Thyroid gland (tissue), 4 donors: Measurements from ENCODE around the gene QSOX2. TPM values are rescaled to one million over a fixed set of nuclear protein-coding genes. Genes with fewer than 3 reads are reported as not detected.
A peak's percentile ranks its signal among the peaks of the same experiment; 100 is the strongest.

Source experiments
- DNase-seq, 2 donors: peaks; one replicate each; pipeline ENCODE4 v3.0.0-alpha.2; 2019
- H3K27ac ChIP-seq, 3 donors: fragments of 200-600 bp; sonication (generic); 1 replicate in 2 of 3; 2 replicates in 1 of 3; pipeline ENCODE4 v1.5.1; 2016 to 2019; ENCODE audit warnings: mild to moderate bottlenecking in 1 of 3, moderate library complexity in 1 of 3
- H3K27me3 ChIP-seq: fragments of 200-600 bp; sonication (generic); one replicate; pipeline ENCODE4 v1.5.1; 2019
- H3K36me3 ChIP-seq, 2 donors: fragments of 200-600 bp; sonication (generic); one replicate each; pipeline ENCODE4 v1.5.1; 2016 to 2019
- H3K4me1 ChIP-seq, 2 donors: fragments of 200-600 bp; sonication (generic); one replicate each; pipeline ENCODE4 v1.5.1; 2017 to 2019
- H3K4me3 ChIP-seq, 3 donors: fragments of 200-600 bp; sonication (generic); replicated peaks in 1 of 3; 1 replicate in 2 of 3; 2 replicates in 1 of 3; pipeline ENCODE4 v1.5.1; 2016; ENCODE audit warnings: mild to moderate bottlenecking in 1 of 3
- H3K9me3 ChIP-seq: fragments of 200-600 bp; sonication (generic); one replicate; pipeline ENCODE4 v1.5.1; 2017
- POLR2A ChIP-seq, 2 donors: fragments of 450-650 bp; IDR thresholded peaks; one replicate each; pipeline ENCODE4 v1.6.1; 2017; ENCODE audit warnings: antibody characterized with exemption in 2 of 2, mild to moderate bottlenecking in 2 of 2, moderate library complexity in 1 of 2
- WGBS, 2 donors: methylation state at CpG; one replicate each; pipeline ENCODE4 v1.1.5; 2017; 5-methylcytosine and 5-hydroxymethylcytosine counted together
- intact Hi-C: fragments of 100-400 bp; cut with DNase I; formaldehyde crosslinking; loops from one replicate; pipeline ENCODE4 v1.15.1; 2023
- total RNA-seq, 4 donors: library from RNA; depleted of rRNA; stranded (reverse); fragments of >200 nt; gene quantifications; one replicate each; pipeline ENCODE4 v1.2.3, GENCODE V29; 2016
- TF ChIP-seq, protein P1 (sequence below), 6 experiments: fragments of 200-600 bp in 3 of 6; fragments of 450-650 bp in 3 of 6; sonication (generic) in 3 of 6; IDR thresholded peaks; one replicate each; pipeline ENCODE4 v1.5.1; 2016 to 2019; ENCODE audit warnings: antibody characterized with exemption in 6 of 6, mild to moderate bottlenecking in 2 of 6, inconsistent platforms in 1 of 6, moderate library complexity in 1 of 6

The QSOX2 gene
- total RNA-seq, 4 donors from 2014 or later: 8.9 to 19.1 (median 11.2) TPM

- TF ChIP-seq, protein P1, sequence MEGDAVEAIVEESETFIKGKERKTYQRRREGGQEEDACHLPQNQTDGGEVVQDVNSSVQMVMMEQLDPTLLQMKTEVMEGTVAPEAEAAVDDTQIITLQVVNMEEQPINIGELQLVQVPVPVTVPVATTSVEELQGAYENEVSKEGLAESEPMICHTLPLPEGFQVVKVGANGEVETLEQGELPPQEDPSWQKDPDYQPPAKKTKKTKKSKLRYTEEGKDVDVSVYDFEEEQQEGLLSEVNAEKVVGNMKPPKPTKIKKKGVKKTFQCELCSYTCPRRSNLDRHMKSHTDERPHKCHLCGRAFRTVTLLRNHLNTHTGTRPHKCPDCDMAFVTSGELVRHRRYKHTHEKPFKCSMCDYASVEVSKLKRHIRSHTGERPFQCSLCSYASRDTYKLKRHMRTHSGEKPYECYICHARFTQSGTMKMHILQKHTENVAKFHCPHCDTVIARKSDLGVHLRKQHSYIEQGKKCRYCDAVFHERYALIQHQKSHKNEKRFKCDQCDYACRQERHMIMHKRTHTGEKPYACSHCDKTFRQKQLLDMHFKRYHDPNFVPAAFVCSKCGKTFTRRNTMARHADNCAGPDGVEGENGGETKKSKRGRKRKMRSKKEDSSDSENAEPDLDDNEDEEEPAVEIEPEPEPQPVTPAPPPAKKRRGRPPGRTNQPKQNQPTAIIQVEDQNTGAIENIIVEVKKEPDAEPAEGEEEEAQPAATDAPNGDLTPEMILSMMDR (IDR thresholded peaks at IDR 0.05): no peak
- TF ChIP-seq POLR2A (IDR thresholded peaks at IDR 0.05): no peak
- 34 to 41% methylated on average over 11 of the region's 11 CpGs for WGBS, 2 donors
- H3K4me1 ChIP-seq: peaks cover 28 to 54% of the 10 kb centered on the region in 2 donors
- H3K27me3 ChIP-seq: no peaks in the 10 kb centered on the region
- DNase-seq: no peak
- H3K27ac ChIP-seq: no peak overlapping the region
- intact Hi-C loops: loop anchor here (10.0 kb wide), 1 partner anchor 280 kb away; the partner anchor contains the start of gene UBAC1
- H3K36me3 ChIP-seq: no peaks in the 10 kb centered on the region
- H3K9me3 ChIP-seq: no peaks in the 10 kb centered on the region
- H3K4me3 ChIP-seq: peak overlapping the region in 1 of 3 donors; percentile 66
Observed at GRCh38 chr9:136244122-136244968, 1.3 kb downstream of the QSOX2 start.

DNA sequence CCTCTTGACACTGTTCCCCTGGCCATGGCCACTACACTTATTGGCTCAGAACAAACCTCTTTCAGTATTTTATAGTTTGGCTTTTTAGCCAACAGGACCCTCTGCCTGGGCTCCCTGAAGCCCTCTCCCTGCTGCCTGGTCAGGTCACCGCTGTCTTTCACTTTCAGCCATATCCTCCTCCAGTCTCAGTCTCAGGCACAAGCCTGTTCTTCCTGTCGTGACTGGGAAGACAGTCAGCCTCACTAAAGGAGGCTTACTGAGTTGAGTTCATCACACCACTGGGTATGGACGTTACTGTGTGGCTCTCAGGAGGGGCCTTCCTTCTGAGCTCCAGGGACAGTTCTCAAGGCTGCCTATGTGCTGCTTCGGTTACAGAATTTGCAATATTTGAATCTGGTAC, 2.0 kb downstream of the QSOX2 start:
- Histone ChIP-seq H3K4me1 (peaks cover 28 to 61% of the 10 kb centered on the region in 2 donors), H3K27me3 (no peaks in the 10 kb centered on the region), H3K4me3 (no peak overlapping the region), H3K27ac (no peak overlapping the region), H3K36me3 (no peaks in the 10 kb centered on the region), H3K9me3 (no peaks in the 10 kb centered on the region)
- no peak for DNase-seq
- TF ChIP-seq, protein P1 (IDR thresholded peaks at IDR 0.05): no peak
- no peak for TF ChIP-seq POLR2A (IDR thresholded peaks at IDR 0.05)
- intact Hi-C loops: loop anchor here (10.0 kb wide), 1 partner anchor 279 kb away; the partner anchor contains the start of gene UBAC1
- 76 to 80% methylated on average over 4 of the region's 4 CpGs for WGBS, 2 donors

DNA sequence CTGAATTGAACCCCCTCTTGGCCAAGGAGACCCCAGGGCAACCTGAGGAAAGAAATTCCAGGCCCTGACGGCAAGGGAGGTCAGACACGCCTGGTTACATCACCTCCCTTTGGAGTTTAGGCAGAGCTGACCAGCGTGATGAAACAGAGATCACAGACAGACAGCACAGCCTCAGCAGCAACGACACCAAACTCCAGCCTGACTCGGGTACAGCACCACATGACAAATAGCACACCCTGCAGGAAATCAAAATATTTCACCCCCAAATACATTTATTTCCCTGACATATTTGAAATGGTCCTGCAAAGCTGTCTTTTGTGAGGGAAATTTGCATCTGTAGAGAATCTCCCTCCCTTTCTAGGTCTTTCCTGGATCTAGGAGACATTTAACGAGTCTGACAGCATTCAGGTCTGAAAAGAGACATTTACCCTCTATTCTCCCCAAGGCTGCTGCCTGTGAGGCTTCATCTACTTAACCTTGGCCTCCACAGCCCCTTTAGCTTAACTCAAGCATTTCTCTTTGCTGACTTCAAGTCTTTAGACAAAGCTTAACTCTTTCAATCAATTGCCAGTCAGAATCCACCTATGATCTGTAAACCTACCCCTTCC, 2.6 kb downstream of the QSOX2 start:
- H3K4me1 ChIP-seq: peaks cover 28 to 61% of the 10 kb centered on the region in 2 donors
- TF ChIP-seq POLR2A (IDR thresholded peaks at IDR 0.05): no peak
- DNase-seq: no peak
- no peak overlapping the region for H3K4me3 ChIP-seq
- no peaks in the 10 kb centered on the region for H3K27me3 ChIP-seq
- WGBS, 2 donors: 68 to 76% methylated on average over 6 of the region's 6 CpGs
- intact Hi-C loops: loop anchor here (10.0 kb wide), 1 partner anchor 278 kb away; the partner anchor contains the start of gene UBAC1
- no peaks in the 10 kb centered on the region for H3K9me3 ChIP-seq
- H3K27ac ChIP-seq: peak overlapping the region in 1 of 3 donors; percentile 10
- H3K36me3 ChIP-seq: no peaks in the 10 kb centered on the region

- WGBS, 2 donors: 31 to 52% methylated on average over 7 to 8 of the region's 8 CpGs
- TF ChIP-seq POLR2A (IDR thresholded peaks at IDR 0.05): no peak
- TF ChIP-seq, protein P1 (IDR thresholded peaks at IDR 0.05): no peak
- intact Hi-C loops: loop anchor here (10.0 kb wide), 1 partner anchor 277 kb away; the partner anchor contains the start of gene UBAC1
Observed at GRCh38 chr9:136242248-136242647, 3.4 kb downstream of the QSOX2 start.

GRCh38 chr9:136241542-136241941, 4.1 kb downstream of the QSOX2 start:
- 92 to 96% methylated on average over 10 to 13 of the region's 13 CpGs for WGBS, 2 donors

More at GRCh38 chr9:136242248-136242647, 3.4 kb downstream of the QSOX2 start:
- H3K4me3 ChIP-seq: no peak overlapping the region
- H3K4me1 ChIP-seq: peaks cover 28 to 61% of the 10 kb centered on the region in 2 donors
- no peaks in the 10 kb centered on the region for H3K9me3 ChIP-seq
- no peaks in the 10 kb centered on the region for H3K36me3 ChIP-seq
- peak overlapping the region in 1 of 3 donors; percentile 10 for H3K27ac ChIP-seq
- DNase-seq: peak; percentile 34 to 62
- no peaks in the 10 kb centered on the region for H3K27me3 ChIP-seq

More at GRCh38 chr9:136241542-136241941, 4.1 kb downstream of the QSOX2 start:
- Histone ChIP-seq H3K27ac (peak overlapping the region in 1 of 3 donors; percentile 10), H3K36me3 (no peaks in the 10 kb centered on the region), H3K27me3 (no peaks in the 10 kb centered on the region), H3K4me3 (no peak overlapping the region), H3K9me3 (no peaks in the 10 kb centered on the region), H3K4me1 (peaks cover 28 to 61% of the 10 kb centered on the region in 2 donors)
- TF ChIP-seq POLR2A (IDR thresholded peaks at IDR 0.05): no peak
- TF ChIP-seq, protein P1 (IDR thresholded peaks at IDR 0.05): no peak
- intact Hi-C loops: loop anchor here (10.0 kb wide), 1 partner anchor 277 kb away; the partner anchor contains the start of gene UBAC1
- DNase-seq: no peak
